ENCODE results near the gene ZNF512. TPM values are rescaled to one million over a fixed set of nuclear protein-coding genes. Genes with fewer than 3 reads are reported as not detected.

Gene ZNF512
- total and polyA plus RNA-seq, 9 of the 15 experiments (the other 6 are each of a cell fraction or from before 2014, with no cell fraction given), result 24.7 to 101 (median 65.9) TPM

DNA sequence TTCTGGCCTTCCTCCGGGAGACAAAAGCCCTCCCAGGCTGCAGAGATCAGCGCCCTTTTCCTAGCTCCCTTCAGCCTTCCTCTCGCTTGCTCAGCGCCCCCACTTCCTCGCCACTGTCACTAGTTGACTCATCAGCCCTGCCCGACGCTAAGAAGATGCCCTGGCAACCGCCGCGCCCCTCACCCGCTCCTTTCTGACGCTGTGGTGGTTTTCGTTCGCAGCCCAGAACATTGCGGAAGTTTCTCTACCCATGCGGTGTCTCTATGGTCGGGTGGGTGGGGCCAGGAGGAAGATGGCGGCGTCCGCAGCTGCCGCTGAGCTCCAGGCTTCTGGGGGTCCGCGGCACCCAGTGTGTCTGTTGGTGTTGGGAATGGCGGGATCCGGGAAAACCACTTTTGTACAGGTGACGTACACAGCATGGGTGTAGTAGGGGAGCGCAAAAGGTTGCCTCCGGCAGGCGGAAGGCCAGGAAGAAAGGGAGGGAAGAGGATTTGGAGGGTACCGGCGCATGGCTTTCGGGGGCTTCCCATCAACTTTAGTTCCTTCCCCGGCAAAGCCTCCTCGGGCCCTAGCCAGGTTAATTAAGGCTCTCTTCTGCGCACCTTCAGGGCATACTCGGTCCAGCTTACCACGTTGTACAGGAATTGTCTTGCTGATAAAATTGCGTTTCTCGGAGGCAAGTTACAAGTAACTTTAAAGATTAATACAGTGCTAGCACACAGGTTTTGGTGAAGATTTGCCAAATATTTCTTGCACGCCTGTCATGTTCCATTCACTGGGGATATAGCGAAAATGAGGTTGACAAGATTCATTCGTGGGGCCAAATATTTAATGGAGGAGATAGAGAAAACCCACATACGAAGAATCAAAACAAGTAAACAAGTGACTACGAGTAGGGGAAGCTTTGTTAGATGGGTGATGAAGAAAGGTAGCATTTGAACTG lies 46.2 kb downstream of the ZNF512 start, which contains the start of the genes CCDC121 and GPN1 (continued):
- TF ChIP-seq FOXP1 (CRISPR knock-in tag; IDR thresholded peaks at IDR 0.05) (peak; percentile 72), ZNF175 (CRISPR knock-in tag; IDR thresholded peaks at IDR 0.05; ENCODE audit: low read depth) (no peak; the same call in 1 of the 2 replicates), GATAD2B (IDR thresholded peaks at IDR 0.05; ENCODE audit: borderline replicate concordance) (no peak), GATA2 (CRISPR knock-in tag; IDR thresholded peaks at IDR 0.05) (no peak)
- TF ChIP-seq, protein P1, sequence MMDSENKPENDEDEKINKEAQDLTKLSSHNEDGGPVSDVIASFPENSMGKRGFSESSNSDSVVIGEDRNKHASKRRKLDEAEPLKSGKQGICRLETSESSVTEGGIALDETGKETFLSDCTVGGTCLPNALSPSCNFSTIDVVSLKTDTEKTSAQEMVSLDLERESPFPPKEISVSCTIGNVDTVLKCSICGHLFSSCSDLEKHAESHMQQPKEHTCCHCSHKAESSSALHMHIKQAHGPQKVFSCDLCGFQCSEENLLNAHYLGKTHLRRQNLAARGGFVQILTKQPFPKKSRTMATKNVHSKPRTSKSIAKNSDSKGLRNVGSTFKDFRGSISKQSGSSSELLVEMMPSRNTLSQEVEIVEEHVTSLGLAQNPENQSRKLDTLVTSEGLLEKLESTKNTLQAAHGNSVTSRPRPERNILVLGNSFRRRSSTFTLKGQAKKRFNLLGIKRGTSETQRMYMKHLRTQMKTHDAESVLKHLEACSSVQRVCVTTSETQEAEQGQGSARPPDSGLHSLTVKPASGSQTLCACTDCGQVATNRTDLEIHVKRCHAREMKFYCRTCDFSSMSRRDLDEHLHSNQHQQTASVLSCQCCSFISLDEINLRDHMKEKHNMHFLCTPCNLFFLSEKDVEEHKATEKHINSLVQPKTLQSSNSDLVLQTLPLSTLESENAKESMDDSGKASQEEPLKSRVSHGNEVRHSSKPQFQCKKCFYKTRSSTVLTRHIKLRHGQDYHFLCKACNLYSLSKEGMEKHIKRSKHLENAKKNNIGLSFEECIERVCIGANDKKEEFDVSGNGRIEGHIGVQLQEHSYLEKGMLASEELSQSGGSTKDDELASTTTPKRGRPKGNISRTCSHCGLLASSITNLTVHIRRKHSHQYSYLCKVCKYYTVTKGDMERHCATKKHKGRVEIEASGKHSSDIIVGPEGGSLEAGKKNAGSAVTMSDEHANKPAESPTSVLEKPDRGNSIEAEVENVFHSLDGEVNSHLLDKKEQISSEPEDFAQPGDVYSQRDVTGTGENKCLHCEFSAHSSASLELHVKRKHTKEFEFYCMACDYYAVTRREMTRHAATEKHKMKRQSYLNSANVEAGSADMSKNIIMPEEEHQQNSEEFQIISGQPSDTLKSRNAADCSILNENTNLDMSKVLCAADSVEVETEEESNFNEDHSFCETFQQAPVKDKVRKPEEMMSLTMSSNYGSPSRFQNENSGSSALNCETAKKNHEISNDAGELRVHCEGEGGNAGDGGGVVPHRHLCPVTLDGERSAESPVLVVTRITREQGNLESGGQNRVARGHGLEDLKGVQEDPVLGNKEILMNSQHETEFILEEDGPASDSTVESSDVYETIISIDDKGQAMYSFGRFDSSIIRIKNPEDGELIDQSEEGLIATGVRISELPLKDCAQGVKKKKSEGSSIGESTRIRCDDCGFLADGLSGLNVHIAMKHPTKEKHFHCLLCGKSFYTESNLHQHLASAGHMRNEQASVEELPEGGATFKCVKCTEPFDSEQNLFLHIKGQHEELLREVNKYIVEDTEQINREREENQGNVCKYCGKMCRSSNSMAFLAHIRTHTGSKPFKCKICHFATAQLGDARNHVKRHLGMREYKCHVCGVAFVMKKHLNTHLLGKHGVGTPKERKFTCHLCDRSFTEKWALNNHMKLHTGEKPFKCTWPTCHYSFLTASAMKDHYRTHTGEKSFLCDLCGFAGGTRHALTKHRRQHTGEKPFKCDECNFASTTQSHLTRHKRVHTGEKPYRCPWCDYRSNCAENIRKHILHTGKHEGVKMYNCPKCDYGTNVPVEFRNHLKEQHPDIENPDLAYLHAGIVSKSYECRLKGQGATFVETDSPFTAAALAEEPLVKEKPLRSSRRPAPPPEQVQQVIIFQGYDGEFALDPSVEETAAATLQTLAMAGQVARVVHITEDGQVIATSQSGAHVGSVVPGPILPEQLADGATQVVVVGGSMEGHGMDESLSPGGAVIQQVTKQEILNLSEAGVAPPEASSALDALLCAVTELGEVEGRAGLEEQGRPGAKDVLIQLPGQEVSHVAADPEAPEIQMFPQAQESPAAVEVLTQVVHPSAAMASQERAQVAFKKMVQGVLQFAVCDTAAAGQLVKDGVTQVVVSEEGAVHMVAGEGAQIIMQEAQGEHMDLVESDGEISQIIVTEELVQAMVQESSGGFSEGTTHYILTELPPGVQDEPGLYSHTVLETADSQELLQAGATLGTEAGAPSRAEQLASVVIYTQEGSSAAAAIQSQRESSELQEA (IDR thresholded peaks at IDR 0.05; ENCODE audit: low read depth), result no peak
- TF ChIP-seq, protein P2, sequence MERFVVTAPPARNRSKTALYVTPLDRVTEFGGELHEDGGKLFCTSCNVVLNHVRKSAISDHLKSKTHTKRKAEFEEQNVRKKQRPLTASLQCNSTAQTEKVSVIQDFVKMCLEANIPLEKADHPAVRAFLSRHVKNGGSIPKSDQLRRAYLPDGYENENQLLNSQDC (CRISPR knock-in tag; IDR thresholded peaks at IDR 0.05), result no peak
- TF ChIP-seq, protein P3, sequence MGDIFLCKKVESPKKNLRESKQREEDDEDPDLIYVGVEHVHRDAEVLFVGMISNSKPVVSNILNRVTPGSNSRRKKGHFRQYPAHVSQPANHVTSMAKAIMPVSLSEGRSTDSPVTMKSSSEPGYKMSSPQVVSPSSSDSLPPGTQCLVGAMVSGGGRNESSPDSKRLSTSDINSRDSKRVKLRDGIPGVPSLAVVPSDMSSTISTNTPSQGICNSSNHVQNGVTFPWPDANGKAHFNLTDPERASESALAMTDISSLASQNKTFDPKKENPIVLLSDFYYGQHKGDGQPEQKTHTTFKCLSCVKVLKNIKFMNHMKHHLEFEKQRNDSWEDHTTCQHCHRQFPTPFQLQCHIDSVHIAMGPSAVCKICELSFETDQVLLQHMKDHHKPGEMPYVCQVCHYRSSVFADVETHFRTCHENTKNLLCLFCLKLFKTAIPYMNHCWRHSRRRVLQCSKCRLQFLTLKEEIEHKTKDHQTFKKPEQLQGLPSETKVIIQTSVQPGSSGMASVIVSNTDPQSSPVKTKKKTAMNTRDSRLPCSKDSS (IDR thresholded peaks at IDR 0.05; ENCODE audit: low read depth, partially characterized antibody), result no peak
- TF ChIP-seq, protein P4, sequence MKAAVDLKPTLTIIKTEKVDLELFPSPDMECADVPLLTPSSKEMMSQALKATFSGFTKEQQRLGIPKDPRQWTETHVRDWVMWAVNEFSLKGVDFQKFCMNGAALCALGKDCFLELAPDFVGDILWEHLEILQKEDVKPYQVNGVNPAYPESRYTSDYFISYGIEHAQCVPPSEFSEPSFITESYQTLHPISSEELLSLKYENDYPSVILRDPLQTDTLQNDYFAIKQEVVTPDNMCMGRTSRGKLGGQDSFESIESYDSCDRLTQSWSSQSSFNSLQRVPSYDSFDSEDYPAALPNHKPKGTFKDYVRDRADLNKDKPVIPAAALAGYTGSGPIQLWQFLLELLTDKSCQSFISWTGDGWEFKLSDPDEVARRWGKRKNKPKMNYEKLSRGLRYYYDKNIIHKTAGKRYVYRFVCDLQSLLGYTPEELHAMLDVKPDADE (conservative IDR thresholded peaks at IDR 0.05; ENCODE audit: control insufficient read depth, low read depth, low read length), result peak; percentile 77; the same call in 1 of the 2 replicates
- TF ChIP-seq, protein P5, sequence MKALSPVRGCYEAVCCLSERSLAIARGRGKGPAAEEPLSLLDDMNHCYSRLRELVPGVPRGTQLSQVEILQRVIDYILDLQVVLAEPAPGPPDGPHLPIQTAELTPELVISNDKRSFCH (CRISPR knock-in tag; IDR thresholded peaks at IDR 0.05), result no peak
- TF ChIP-seq, protein P5 (tag; IDR thresholded peaks at IDR 0.05), result no peak
- TF ChIP-seq, protein P6, sequence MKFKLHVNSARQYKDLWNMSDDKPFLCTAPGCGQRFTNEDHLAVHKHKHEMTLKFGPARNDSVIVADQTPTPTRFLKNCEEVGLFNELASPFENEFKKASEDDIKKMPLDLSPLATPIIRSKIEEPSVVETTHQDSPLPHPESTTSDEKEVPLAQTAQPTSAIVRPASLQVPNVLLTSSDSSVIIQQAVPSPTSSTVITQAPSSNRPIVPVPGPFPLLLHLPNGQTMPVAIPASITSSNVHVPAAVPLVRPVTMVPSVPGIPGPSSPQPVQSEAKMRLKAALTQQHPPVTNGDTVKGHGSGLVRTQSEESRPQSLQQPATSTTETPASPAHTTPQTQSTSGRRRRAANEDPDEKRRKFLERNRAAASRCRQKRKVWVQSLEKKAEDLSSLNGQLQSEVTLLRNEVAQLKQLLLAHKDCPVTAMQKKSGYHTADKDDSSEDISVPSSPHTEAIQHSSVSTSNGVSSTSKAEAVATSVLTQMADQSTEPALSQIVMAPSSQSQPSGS (CRISPR knock-in tag; IDR thresholded peaks at IDR 0.05), result no peak

All from K562 (cell line).